Activated CD4-positive, alpha-beta T cell treated with anti-CD3 and anti-CD28 coated beads, Interleukin-2, Interleukin-4, amounts not matched to agents 100 ng/mL and 50 ng/mL, durations not matched to agents 16 hours and 8 hours (primary cell): ENCODE measurements around the gene NDUFAF7.
"Not testable (repeated sequence)": the region's sequence is repeated elsewhere in the genome, so short reads cannot be mapped to it uniquely, and the experiment has no call there.

Source experiments
- DNase-seq: peaks from one replicate; pipeline ENCODE4 v3.0.0-alpha.2; 2020; ENCODE audit warnings: low spot score

The NDUFAF7 gene

DNA sequence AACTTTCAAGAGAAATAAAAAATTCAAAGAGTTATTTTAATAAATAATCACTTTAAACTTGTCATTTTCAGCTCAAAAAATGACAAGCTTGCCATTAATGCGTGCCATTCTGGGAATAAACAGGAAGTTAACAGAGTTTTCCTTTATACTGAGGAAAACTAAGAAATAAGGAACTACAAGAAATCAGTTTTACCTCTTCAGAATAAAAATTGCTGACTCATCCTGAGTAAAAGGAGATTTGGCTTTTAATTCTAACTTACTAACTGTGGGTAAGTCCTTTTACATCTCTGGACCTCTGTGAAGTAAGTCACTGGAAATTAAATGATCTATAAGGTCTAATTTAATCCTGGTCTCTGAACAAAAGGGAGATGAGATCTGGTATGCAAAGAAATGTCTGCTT, 16.2 kb upstream of the NDUFAF7 start:
- no peak for DNase-seq

DNA sequence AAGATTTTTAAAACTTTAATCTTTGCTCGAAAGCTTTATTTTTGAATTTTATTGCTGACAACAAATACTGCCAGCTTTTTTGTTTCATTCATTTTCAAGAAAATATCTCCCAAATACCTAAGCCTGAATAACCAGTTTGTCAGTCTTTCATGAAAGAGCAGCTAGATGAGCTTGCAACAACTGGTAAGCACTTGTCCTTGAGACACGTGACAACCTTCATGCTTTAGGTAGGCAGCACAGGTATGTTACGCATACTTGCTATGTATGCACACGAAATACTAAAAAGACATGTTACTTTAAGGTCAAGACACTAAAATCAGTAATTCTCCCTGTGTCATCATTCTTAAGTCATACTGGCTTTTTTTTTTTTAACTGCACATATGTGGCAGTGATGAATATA, 12.4 kb upstream of the NDUFAF7 start:
- DNase-seq, result no peak

DNA sequence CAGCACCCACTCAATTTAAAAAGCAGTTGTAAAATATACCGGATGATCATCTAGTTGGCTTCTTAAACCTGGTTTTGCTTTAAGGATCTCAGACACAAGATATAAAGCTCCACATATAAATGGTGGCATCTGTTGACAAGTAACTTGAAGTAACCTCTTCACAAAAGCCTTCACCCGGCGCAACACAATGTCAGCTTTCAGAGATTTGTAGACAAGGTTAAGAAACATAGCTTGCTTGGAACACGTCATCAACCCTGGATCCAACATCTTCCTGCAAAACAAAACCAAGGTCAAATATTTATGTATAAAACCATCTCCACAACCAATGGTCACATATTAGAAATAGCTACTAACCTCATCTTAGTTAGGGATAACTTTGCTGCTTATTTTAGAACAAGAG, 8.3 kb upstream of the NDUFAF7 start:
- no peak for DNase-seq

DNA sequence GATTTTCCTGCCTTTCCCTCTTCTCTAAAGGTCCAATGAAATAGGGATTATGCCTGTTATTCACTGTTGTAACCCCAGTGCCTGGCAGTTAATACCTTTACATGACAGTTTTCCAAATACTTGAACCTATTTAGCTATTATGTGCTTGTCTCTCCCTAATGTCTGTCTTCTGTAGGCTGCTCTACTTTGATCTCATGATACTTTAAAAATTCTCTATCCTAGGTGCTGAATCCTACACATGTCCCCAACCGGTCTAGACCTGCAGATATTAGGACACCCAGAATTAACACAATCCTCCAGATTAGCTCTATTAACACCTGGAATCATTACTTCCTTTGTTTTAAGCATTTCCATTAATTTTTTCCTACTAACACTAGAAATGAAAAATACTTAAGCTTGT, 7.4 kb upstream of the NDUFAF7 start:
- no peak for DNase-seq

DNA sequence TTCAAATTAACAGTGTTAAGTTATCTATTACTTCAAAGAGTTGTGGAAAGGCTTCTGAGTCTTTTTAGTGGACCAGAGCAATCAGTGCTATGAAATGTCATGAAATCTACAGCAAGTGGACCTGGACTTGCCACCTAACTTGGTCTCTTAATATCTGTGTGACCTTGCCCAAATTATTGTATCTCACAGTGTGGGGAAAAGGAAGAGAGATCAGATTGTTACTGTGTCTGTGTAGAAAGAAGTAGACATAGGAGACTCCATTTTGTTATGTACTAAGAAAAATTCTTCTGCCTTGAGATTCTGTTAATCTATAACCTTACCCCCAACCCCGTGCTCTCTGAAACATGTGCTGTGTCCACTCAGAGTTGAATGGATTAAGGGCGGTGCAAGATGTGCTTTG, 6.3 kb upstream of the NDUFAF7 start:
- not testable (repeated sequence) for DNase-seq

DNA sequence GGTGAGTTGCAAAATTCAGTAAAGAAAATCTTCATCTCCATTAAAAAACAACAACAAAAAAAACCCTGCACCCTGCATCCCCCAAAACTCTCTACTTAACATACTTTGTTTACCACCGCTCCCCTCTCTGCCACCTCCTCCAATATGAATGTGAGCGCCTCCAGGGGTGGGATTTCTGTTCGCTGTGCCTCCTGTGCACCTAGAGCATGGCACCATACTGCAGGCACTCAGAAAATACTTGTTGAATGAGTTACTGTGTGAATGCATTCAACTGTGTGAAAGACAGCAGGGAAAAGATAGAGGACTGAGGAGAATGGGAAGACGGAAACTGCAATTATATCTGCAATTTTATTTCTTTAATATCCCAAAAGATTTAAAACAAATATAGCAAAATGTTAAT, 4.6 kb upstream of the NDUFAF7 start:
- no peak for DNase-seq

DNA sequence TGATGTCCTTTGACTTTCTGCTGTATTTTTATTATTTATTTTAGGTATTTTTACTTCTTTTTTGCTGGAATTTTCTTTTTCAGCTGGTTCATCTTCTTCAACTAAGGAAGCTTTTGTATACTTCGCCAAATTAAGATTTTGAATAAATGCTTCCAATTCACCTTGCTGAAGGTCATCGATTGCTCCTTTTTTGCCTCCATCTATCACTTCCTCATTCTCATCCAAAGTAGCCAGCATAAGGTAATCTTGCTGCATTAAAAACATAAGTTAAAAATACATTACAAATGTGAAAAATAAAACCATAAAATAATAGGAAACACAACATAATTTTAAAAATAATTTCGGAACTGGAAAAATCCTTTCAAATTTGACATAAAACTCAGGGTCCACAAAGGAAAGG, 2.7 kb upstream of the NDUFAF7 start:
- no peak for DNase-seq

DNA sequence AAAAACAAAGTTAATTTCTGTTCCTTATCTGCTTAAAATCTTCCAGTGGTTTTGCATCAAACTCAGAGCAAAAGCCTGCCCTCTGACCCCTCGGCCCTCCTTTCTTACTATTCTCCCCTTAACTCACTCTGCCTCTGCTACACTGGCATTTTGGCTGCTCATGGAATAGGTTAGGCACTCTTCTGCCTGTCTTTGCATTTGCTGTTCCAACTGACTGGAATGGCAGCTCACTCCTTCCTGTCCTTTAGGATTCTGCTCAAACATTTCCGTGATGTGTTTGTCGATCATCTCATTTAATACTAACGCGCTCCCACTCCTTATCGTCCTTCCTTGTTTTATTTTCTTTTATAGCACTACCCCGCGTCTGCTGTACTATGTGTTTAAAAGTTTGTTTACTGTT, 877 bp upstream of the NDUFAF7 start:
- DNase-seq, result no peak

DNA sequence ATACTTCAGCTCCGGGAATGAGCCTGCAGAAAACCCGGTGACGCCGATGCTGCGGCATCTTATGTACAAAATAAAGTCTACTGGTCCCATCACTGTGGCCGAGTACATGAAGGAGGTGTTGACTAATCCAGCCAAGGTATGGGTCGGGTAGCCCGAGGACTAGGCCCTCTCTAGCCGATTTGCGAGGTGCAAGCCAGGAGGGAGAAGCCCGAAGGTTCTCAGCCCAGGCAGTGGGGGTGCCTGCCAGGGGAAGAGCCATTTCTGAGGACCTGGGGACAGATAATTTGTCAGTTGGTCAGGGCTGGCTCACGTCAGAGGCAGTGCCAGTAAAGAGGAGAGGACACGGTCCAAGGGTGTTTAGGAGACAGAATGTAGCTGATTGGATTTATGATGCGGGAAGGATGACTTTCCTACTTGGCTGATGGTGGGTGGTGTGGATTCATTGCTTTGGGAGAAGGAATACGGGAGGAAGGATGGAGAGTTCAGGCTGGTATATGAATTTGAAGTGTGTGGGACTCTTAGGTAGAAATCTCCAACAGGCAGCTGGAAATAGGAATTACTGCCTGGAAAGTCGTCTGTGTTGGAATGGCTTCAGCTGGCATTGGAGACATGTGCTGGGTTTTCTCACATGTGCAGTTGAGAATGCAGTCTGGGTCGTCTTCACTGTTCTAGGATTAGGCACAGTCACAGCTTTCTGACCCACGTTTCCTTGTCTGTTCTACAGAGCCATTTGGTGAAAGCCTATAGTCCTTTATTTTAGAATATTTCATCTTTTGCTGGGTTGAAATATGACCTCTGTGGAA, 874 bp downstream of the NDUFAF7 start:
- DNase-seq, result no peak

DNA sequence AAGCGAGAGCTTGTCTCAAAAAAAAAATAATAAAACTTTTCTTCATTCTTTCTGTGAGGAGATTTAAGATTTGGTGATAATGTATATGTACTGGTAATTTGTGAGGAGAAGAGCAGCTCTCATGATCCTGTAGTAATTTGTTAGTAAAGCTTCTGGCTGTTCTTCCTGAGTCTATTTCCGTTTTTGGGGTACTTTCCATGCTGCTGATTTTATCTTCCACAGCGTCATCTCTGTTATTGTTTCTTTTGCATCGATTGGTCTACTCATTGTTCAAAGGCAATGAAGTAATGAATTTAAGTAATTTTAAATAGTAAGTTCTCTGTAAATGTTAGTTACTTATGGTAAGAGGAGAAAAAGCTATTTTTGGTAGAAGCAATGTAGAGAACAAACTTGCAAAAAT, 12.0 kb downstream of the NDUFAF7 start:
- no peak for DNase-seq

DNA sequence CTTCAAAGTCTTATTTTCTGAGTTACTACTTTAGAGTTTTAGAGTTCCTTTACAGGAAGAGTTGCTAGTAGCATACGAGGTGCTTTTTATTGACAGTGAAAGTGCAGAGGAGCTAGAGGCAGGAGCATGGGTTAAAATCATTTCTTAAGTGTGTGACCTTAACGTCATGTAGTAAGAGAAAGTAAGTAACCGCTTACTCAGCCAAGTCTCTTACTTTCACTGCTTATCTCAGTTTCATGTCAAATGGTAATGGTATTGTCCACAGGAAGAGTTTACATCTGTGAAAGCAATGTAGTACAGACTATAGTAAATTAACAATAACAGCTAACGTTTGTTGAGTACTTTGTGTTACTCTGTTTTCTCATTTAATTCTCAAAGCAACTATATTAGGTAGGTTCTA, 12.6 kb downstream of the NDUFAF7 start:
- peak; percentile 46 for DNase-seq

DNA sequence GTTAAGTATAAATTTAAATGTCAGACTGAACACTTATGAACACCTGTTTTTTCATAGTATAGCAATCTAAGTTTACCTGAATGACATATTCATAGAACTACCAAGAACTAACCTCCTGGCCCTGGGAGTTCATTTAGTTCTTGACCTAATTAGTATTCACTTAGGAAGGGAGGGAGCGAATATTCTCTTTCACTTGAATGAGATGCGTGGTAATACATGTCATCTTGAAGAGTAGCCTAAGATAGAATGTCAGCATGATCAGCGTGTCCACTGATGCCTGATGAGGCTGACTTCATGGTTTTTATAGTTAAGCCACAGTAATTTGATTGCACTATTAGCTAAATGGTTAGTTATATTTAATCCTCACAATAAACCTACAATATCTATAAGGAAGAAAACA, 13.3 kb downstream of the NDUFAF7 start:
- DNase-seq, result no peak

DNA sequence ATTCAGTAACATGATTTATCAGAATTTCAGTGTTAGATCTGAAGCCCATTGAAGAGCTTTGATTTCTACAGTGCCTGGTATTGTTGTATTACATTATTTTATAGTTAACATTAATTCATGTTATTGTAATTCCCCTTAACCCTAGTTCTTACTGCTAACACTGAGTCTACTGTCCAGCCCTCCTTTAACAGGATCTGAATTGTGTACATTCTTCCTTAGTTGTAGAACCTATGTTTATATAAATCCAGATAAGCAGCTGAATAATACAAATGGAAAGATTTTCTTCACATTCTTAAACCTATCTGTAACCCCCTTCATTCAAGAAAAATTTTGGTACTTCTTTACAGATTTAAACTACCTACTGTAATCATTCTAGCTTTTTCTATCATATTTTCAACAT, 14.7 kb downstream of the NDUFAF7 start:
- DNase-seq, result no peak

DNA sequence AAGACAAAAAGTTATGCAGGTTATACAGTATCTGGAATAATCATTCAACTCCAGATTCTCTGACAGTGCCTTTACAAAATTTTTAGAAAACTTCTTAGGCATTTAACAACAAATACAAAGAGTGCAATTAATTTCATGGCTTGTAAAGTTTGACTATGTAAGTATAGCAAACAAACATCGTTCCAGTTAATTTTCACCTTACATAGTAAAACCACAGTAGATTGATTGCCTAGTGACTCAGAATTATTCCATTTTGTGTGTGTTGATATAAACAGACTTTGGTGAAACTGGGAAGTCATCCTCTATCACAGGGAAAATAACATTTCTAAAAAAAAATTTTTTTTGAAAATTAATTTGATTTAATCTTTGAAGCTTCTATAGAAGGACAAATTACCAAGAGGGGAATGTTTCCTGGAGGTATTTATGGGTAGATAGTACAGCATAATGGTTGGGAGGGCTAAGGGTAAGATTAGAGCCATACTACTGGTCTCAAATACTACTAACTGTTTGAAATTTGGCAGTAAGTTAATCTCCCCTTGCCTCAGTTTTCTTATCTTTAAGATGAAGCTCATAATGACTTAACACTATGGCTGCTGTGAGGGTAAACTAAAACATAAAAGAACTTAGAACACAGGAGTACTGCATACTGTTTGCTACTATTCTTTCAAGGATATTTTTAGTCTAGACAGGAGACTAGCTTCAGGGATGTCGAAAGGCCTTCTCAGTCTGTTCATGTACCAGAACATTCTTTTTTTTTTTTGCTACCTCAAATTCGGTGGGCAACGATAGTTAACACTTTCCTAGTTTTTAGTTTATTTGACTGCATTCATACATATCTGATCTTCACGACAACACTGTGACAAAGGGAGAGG, 19.6 kb downstream of the NDUFAF7 start:
- DNase-seq, result no peak

DNA sequence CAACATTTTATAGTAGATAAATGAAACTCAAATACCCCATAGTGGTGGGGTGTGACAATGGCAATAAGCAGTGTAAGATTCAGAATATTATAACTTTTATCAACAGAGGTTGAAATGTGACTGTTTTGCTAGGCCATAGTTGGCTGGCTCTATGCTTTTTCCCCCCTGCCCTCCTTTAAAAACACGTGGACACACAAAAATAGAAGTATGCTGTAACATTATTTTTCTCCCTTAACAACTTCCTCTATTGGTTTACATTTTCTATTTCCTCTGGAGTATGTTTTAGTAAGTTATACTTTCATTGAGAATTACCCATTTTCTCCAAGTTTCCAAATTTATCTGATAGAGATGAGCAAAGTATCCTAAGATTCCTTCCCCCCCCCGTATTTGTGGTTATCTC, 31.1 kb downstream of the NDUFAF7 start:
- no peak for DNase-seq

DNA sequence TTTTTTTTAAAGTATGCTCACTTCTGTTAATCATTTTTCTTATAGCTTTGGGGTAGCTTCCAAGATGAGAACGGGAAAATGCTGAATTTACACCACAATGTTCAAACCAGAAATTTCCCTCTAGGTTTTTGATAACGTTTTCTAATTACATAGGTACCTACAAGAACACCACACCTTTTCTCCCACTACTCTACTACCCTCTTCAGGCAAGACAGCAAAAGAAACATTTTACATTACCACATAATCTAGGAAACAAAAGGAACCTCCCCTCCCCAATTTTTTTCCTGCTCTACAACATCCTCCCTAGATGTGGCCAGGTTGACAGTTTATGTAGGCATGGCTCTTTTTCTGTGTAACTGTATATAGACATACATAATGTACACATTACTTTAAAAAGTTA, 32.4 kb downstream of the NDUFAF7 start:
- DNase-seq, result no peak

DNA sequence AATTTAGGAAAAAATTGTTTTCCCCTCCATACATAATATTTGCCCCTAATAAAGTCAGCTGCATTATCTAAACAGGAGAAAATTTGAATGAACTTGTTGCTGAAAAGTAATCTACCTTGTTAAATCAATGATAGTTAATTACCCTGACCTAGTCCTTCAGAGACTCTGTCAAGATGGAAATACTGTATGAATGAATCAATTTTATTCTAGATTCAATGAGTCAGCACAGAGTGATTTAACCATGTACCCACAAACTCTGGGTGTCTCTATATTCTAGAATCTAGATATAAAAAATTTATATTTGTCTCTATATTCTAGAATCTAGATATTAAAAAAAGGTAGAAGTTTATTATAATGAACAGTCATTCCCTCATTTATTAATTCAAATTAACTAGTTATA, 36.2 kb downstream of the NDUFAF7 start:
- no peak for DNase-seq

DNA sequence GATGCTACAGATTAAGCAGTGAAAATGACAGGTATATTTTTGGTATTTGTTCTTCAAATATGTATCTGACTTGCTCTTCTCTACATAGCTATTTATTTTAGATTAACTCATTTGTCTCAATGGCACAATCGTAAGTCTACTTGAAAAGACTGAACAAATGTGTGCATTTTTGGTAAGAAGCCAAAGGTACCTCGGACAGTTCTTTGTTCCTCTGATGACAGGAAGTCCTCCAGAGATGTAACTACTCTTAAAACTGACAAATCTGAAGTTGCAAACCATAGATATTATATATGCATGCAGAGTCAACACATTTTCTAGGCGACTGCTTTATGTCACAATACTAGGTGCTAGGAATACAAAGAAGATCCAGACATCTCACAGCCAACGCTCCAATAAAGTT, 36.7 kb downstream of the NDUFAF7 start:
- no peak for DNase-seq

DNA sequence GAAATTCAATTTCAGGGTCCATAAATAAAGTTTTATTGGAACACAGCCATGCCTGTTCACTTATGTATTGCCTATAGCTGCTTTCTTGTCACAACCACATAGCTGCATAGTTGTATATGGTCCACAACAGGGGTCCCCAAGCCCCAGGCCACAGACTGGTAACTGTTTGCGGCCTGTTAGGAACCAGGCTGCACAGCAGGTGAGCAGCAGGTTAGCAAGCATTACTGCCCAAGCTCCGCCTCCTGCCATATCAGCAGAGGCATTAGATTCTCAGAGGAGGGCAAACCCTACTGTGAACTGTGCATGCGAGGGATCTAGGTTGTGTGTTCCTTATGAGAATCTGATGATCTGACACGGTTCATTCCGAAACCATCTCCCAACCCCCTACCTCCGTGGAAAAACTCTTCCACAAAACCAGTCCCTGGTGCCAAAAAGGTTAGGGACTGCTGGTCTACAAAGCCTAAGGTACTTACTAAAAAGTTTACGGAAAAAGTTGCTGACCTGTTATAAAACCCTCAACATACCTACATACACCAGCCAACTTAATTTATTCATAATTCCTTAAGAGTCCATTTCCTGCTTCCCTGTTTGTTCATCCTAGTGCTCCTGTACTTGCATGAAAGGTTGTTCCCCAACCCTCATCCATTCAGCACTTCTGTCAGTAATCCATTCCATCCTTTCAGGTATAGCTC, 40.1 kb downstream of the NDUFAF7 start:
- no peak for DNase-seq

DNA sequence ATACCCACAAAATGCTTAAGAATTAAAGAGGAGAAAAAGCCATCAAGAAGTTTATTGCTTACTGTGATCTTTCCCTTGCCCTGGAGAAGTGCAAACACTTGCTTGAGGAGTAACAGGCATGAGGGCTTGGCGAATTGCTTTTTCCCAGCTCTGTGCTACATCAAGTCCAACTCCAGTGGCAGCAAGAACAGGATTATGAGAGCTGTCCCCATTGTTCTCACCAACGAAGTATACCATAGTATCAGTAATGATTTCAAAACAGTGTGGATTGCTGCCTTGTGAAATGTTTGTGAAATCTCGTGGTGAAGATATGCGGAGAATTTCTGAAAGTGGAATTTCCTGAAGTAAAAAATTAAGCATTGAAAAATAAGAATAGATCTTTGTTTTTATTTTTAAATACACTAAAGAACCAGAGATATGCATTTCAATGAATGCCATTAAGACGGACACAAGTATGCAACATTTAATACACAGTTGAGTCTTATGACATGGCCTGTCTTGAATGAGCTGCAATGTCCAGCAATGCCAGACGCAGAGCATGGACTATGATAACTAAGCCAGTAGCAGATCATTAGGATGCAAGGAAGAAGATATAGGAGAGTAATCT, 43.0 kb downstream of the NDUFAF7 start:
- DNase-seq, result no peak

DNA sequence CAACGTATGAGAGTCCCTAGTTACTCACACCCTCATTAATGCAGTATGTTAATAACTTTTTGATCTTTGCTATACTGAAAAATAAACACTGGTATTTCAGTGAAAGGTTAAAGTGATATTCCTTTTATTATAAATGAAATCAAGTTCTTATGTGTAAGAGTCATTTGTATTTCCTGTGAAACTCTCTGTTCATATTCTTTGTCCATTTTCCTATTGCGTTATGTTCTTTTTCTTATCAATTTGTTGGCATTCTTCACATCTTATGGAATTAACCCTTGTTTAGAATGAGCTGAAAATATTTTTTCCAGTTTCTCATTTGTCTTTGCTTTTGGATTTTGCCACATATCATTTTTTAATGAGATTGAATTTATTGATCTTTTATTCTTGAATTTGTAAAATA, 44.8 kb downstream of the NDUFAF7 start:
- no peak for DNase-seq

DNA sequence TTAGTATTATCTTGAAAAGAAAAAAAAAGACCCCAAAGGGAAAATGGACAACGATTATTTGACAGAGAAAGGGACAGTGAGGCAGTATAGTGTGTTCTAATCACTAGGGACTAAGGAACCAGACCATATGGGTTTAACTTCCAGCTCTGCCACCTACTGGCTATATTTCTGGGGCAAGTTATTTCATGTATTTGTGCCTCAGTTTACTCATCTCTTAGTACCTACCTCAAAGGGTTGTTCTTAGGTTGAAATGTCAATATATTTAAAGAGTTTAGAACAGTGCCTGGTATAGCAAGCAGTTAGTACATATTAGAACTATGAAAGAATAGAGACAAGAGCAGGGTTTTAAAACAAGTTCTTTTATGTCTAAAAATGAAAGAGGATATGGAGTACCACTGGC, 50.5 kb downstream of the NDUFAF7 start:
- no peak for DNase-seq

DNA sequence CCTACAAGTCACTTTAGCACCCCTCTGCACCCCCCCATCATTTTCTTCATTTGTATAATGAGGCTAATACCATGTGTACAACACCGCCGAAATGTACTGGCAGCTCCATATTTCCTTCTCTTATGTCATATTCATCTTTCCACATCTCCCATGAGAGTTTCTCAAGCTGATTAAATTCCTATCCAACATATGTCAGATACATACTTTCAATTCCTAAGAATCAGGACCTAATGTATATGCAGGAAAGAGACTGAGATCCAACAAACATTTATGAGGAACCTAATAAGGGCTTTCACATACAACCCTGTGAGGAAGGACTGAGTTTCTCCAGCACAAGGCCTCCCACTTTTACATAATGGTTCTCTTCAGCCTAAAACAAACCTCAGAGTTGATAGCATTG, 51.3 kb downstream of the NDUFAF7 start:
- DNase-seq, result no peak
